ENCODE measurements around the gene CCER1. TPM values are rescaled to one million over a fixed set of nuclear protein-coding genes. Genes with fewer than 3 reads are reported as not detected.

The CCER1 gene, protein sequence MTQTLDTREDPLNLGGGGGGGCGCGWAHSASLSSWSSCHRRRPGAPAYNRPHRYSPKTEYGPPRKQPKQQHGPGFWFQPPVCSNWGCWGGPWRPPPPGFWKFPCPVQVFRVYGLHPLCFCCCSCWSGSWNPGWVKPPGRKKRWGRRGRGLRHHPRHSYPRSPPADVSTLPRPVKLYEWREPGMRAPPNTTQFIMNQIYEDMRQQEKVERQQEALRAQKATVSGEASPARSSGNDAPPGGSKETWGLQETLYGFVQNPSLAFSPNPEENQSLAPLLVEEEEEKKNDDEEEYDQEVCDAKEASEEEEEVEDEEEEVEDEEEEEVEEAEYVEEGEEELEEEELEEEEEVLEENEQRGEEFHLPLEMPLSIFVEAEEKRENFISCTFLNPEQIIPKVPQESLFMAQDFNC
- not detected for total RNA-seq

DNA sequence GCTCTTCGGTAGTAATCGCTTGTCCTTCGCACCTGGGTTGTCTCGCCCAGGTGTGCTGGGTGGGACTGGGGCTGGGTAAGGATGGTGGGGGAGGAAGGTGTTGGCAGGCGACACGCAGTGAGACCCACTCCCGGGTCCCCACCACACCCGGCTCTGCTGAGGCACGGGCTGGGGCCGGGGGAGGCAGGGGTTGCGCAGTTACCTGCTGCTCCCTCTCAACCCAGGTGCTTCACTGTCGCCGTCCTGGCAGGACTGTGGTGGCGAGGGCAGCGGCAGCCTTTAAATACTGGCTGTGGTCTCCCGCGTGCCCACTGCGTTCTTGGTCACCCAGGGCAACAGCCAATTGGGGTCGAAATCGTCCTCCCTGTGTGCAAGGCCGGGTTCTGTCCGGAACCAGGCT lies at the start of gene CCER1:
TSS of gene CCER1 (minus strand) at position 256 of the 400 bp plus-strand sequence. CDS start 434 bp downstream, outside the sequence.
- 95 to 97% methylated on average over 21 to 22 of the region's 22 CpGs for WGBS, 2 donors
- DNase-seq (ENCODE audit: low spot score in 2 of 2) = no peak
- intact Hi-C loops (cut with DNase I; ENCODE audit: low total_unique reads) = no loop called here
- TF ChIP-seq, protein P1, sequence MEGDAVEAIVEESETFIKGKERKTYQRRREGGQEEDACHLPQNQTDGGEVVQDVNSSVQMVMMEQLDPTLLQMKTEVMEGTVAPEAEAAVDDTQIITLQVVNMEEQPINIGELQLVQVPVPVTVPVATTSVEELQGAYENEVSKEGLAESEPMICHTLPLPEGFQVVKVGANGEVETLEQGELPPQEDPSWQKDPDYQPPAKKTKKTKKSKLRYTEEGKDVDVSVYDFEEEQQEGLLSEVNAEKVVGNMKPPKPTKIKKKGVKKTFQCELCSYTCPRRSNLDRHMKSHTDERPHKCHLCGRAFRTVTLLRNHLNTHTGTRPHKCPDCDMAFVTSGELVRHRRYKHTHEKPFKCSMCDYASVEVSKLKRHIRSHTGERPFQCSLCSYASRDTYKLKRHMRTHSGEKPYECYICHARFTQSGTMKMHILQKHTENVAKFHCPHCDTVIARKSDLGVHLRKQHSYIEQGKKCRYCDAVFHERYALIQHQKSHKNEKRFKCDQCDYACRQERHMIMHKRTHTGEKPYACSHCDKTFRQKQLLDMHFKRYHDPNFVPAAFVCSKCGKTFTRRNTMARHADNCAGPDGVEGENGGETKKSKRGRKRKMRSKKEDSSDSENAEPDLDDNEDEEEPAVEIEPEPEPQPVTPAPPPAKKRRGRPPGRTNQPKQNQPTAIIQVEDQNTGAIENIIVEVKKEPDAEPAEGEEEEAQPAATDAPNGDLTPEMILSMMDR (IDR thresholded peaks at IDR 0.05) = no peak
- no peak for TF ChIP-seq POLR2A (IDR thresholded peaks at IDR 0.05)
- no peak within 1 kb of the TSS for H3K4me3 ChIP-seq (ENCODE audit: low read depth, poor library complexity, severe bottlenecking)

DNA sequence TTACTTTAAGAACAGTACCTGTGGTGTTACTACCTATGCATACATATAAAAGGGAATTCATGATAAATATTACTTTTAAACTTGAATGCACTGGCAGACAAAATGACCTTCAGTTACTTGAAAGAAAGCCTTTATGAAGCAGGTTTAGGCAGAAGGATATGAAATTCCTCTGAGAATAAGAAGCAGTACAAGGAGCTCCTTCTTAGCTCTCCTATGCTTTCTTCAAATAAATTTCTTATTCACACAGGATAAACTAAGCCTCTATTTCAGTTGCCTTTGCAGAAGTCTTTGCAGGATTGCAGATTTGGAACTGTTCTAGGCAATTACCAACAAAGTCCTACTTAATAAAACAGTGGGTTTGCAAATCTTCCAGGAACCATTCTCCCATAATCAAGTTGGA lies 48.8 kb upstream of the CCER1 start:
- DNase-seq (ENCODE audit: low spot score in 2 of 2) = no peak
- intact Hi-C loops (cut with DNase I; ENCODE audit: low total_unique reads) = no loop called here
- TF ChIP-seq POLR2A (IDR thresholded peaks at IDR 0.05) = no peak
- TF ChIP-seq, protein P1 (IDR thresholded peaks at IDR 0.05) = no peak
- no peak overlapping the region for H3K4me3 ChIP-seq (ENCODE audit: low read depth, poor library complexity, severe bottlenecking)

DNA sequence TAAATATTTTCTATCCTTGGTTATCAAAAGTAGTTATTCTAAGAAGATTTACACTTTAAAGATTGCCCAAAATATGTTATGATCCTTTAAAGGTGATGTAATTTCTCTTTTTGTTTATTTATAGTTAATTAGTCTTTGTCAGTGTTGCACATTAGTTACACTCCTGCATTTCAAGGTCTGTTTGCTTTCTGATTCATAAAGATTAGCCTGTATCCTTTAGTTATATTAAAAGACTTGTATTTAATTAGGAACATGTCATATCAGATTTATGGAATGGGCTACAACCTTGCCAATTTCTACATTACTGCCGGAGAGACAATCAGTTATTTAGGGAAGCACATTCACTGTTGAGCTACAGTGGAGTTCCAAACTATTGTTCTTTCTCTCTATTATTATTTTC lies 46.3 kb upstream of the CCER1 start:
- WGBS, 2 donors = 23 to 29% methylated on average over 1 of the region's 1 CpG
- TF ChIP-seq POLR2A (IDR thresholded peaks at IDR 0.05) = no peak
- TF ChIP-seq, protein P1 (IDR thresholded peaks at IDR 0.05) = no peak
- no peak overlapping the region for H3K4me3 ChIP-seq (ENCODE audit: low read depth, poor library complexity, severe bottlenecking)

DNA sequence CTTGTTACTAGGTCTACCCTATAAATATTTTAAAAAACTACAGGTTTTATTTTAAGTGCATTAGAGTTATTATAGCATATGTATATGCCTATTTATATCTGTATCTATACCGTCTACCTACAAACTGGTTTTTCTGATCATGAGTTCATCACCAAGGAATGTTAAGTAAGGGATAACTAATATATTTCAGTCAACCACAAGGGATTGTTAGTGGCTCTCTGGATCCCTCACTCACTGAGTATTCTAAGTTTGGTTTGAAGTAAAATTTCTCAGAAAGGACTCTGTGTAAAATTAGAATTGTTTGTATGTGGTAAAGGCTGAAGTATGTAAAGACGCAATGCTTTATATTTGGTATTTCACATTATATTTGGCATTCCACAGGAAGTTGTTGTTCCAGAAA lies 45.0 kb upstream of the CCER1 start:
- H3K4me3 ChIP-seq (ENCODE audit: low read depth, poor library complexity, severe bottlenecking) = no peak overlapping the region
- no peak for TF ChIP-seq POLR2A (IDR thresholded peaks at IDR 0.05)
- TF ChIP-seq, protein P1 (IDR thresholded peaks at IDR 0.05) = no peak
- intact Hi-C loops (cut with DNase I; ENCODE audit: low total_unique reads) = no loop called here
- WGBS, 2 donors = 75 to 79% methylated on average over 2 of the region's 2 CpGs
- no peak for DNase-seq (ENCODE audit: low spot score in 2 of 2)

More for the DNA sequence above, 46.3 kb upstream of the CCER1 start:
- intact Hi-C loops (cut with DNase I; ENCODE audit: low total_unique reads) = no loop called here
- DNase-seq (ENCODE audit: low spot score in 2 of 2) = no peak

DNA sequence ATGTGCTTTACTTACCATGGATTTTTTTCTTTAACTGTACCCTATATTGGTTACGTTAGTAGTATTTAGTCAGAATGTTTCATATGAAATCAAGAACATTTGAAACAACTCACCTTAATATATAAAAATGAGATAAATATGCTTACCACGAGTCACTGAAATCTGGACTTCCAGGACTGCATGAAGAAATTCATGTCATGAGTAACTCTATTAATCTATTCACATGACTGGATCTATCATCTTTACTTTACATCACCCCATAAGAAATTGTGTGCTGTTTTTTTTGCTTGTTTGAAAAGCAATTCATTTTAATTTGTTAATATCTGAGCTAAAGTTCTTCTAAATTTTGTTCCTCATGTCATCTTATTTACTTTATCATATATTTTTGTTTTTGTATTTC lies 44.6 kb upstream of the CCER1 start:
- intact Hi-C loops (cut with DNase I; ENCODE audit: low total_unique reads) = no loop called here
- TF ChIP-seq POLR2A (IDR thresholded peaks at IDR 0.05) = no peak
- TF ChIP-seq, protein P1 (IDR thresholded peaks at IDR 0.05) = no peak
- H3K4me3 ChIP-seq (ENCODE audit: low read depth, poor library complexity, severe bottlenecking) = no peak overlapping the region
- WGBS, 2 donors = 91 to 94% methylated on average over 2 of the region's 2 CpGs
- no peak for DNase-seq (ENCODE audit: low spot score in 2 of 2)

DNA sequence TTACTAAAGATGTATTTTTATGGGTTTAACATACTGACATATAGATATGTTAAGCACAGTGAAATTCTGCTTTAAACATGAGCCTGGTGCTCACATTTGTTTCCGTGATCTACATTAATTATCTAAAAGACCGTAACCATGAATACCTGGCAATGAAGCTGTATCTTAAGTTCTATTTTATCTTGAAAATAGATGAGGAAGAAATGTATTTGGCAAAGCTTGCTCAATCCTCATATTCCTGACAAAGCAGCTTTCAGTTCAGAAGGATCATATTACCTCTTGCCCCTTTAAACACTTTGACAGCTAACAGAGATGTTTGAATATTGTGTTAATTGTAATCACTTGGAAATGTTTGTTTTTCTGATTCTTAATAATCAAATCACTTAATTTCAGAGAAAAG lies 40.0 kb upstream of the CCER1 start:
- no peak for TF ChIP-seq POLR2A (IDR thresholded peaks at IDR 0.05)
- TF ChIP-seq, protein P1 (IDR thresholded peaks at IDR 0.05) = no peak
- no peak overlapping the region for H3K4me3 ChIP-seq (ENCODE audit: low read depth, poor library complexity, severe bottlenecking)
- DNase-seq (ENCODE audit: low spot score in 2 of 2) = no peak
- intact Hi-C loops (cut with DNase I; ENCODE audit: low total_unique reads) = no loop called here
- 67 to 71% methylated on average over 2 of the region's 2 CpGs for WGBS, 2 donors

Measured in lower leg skin (tissue), 4 donors.